HEK293 (cell line): ENCODE data around the gene ACP3.

ENCODE experiments used
- CTCF ChIA-PET: fragments of 350-600 bp; formaldehyde crosslinking; extraction: SDS; loops from one replicate; lab custom pipeline; 2021; ENCODE audit warnings: antibody characterized with exemption; lab: Yijun Ruan, JAX
- POLR2A ChIA-PET: fragments of 300-600 bp; formaldehyde crosslinking; extraction: SDS; loops from one replicate; lab custom pipeline; 2020; ENCODE audit warnings: antibody characterized with exemption, inconsistent platforms; lab: Yijun Ruan, JAX
- H3K27ac ChIP-seq: fragments of 200-500 bp; sonication (Bioruptor generic); 2 replicates; pipeline ENCODE4 v1.5.1; 2014; ENCODE audit warnings: low read depth, low read length, control low read depth, inconsistent platforms; ENCODE audit errors: extremely low read depth
- H3K36me3 ChIP-seq, 2 experiments: fragments of 200-500 bp in 1 of 2; sonication (Bioruptor generic) in 1 of 2; 1 replicate in 1 of 2; 2 replicates in 1 of 2; pipeline ENCODE4 v1.5.1; 2014 to 2017; ENCODE audit warnings: inconsistent platforms in 2 of 2, low read length in 2 of 2; ENCODE audit not compliant: control insufficient read depth in 2 of 2, insufficient read depth in 1 of 2
- H3K4me1 ChIP-seq: fragments of 200-500 bp; sonication (Bioruptor generic); 2 replicates; pipeline ENCODE4 v1.5.1; 2014; ENCODE audit warnings: mild to moderate bottlenecking, low read length, inconsistent platforms; ENCODE audit not compliant: control insufficient read depth, insufficient read depth
- H3K4me3 ChIP-seq: 2 replicates; pipeline ENCODE4 v1.5.1; 2011; ENCODE audit warnings: low read depth, mild to moderate bottlenecking, control low read depth, low read length, moderate library complexity
- H3K9me3 ChIP-seq: fragments of 200-500 bp; sonication (Bioruptor generic); 2 replicates; pipeline ENCODE4 v1.5.1; 2014; ENCODE audit warnings: low read depth, low read length, inconsistent platforms; ENCODE audit not compliant: control insufficient read depth, insufficient read depth
- ELK4 ChIP-seq: IDR thresholded peaks from 2 replicates; pipeline ENCODE4 v1.6.1; 2011; ENCODE audit warnings: mild to moderate bottlenecking, low read depth, low read length, borderline replicate concordance
- HIC1 ChIP-seq: fragments of 450-650 bp; formaldehyde crosslinking; IDR thresholded peaks from 2 replicates; pipeline ENCODE4 v1.5.1; 2016; ENCODE audit warnings: missing biosample characterization, missing genetic modification characterization
- KLF16 ChIP-seq: fragments of 450-650 bp; formaldehyde crosslinking; IDR thresholded peaks from 2 replicates; pipeline ENCODE4 v1.5.1; 2017; ENCODE audit warnings: missing biosample characterization, missing genetic modification characterization
- SETDB1 ChIP-seq: IDR thresholded peaks from one replicate; pipeline ENCODE4 v1.6.1; 2017; ENCODE audit warnings: mild to moderate bottlenecking, low read length, moderate library complexity, mixed read lengths; ENCODE audit not compliant: insufficient read length
- WT1 ChIP-seq: fragments of 450-650 bp; formaldehyde crosslinking; IDR thresholded peaks from 2 replicates; pipeline ENCODE4 v1.5.1; 2016; ENCODE audit warnings: missing biosample characterization, missing genetic modification characterization
- YY2 ChIP-seq: fragments of 450-650 bp; formaldehyde crosslinking; IDR thresholded peaks from 2 replicates; pipeline ENCODE4 v1.5.1; 2016; ENCODE audit warnings: missing biosample characterization, missing genetic modification characterization
- ZBTB7A ChIP-seq: fragments of 450-650 bp; formaldehyde crosslinking; IDR thresholded peaks from 2 replicates; pipeline ENCODE4 v1.5.1; 2016; ENCODE audit warnings: low read depth, missing biosample characterization, missing genetic modification characterization
- ZFP41 ChIP-seq: fragments of 450-650 bp; formaldehyde crosslinking; IDR thresholded peaks from 2 replicates; pipeline ENCODE4 v1.5.1; 2016; ENCODE audit warnings: missing biosample characterization, missing genetic modification characterization, borderline replicate concordance
- ZNF133 ChIP-seq: fragments of 450-650 bp; formaldehyde crosslinking; IDR thresholded peaks from 2 replicates; pipeline ENCODE4 v1.5.1; 2016; ENCODE audit warnings: missing biosample characterization, missing genetic modification characterization
- ZNF140 ChIP-seq: fragments of 450-650 bp; formaldehyde crosslinking; IDR thresholded peaks from 2 replicates; pipeline ENCODE4 v1.5.1; 2016; ENCODE audit warnings: missing biosample characterization, missing genetic modification characterization
- ZNF223 ChIP-seq: fragments of 450-650 bp; formaldehyde crosslinking; IDR thresholded peaks from 2 replicates; pipeline ENCODE4 v1.5.1; 2016; ENCODE audit warnings: missing biosample characterization, missing genetic modification characterization
- ZNF302 ChIP-seq: fragments of 450-650 bp; formaldehyde crosslinking; IDR thresholded peaks from 2 replicates; pipeline ENCODE4 v1.5.1; 2016; ENCODE audit warnings: missing biosample characterization, missing genetic modification characterization, low read depth
- ZNF311 ChIP-seq: fragments of 450-650 bp; formaldehyde crosslinking; IDR thresholded peaks from 2 replicates; pipeline ENCODE4 v1.5.1; 2017; ENCODE audit warnings: missing biosample characterization, missing genetic modification characterization, borderline replicate concordance
- ZNF366 ChIP-seq: fragments of 450-650 bp; formaldehyde crosslinking; conservative IDR thresholded peaks from 2 replicates; pipeline ENCODE4 v1.5.1; 2016; ENCODE audit warnings: missing biosample characterization, missing genetic modification characterization
- ZNF423 ChIP-seq: fragments of 450-650 bp; formaldehyde crosslinking; IDR thresholded peaks from 2 replicates; pipeline ENCODE4 v1.5.1; 2016; ENCODE audit warnings: missing biosample characterization, missing genetic modification characterization
- ZNF513 ChIP-seq: fragments of 450-650 bp; IDR thresholded peaks from 2 replicates; pipeline ENCODE4 v1.5.1; 2018; ENCODE audit warnings: missing biosample characterization, missing genetic modification characterization
- ZNF521 ChIP-seq: fragments of 450-650 bp; formaldehyde crosslinking; IDR thresholded peaks from 2 replicates; pipeline ENCODE4 v1.5.1; 2017; ENCODE audit warnings: missing biosample characterization, mild to moderate bottlenecking, missing genetic modification characterization
- ZNF549 ChIP-seq: fragments of 450-650 bp; IDR thresholded peaks from 2 replicates; pipeline ENCODE4 v1.5.1; 2018; ENCODE audit warnings: missing biosample characterization, missing genetic modification characterization, mild to moderate bottlenecking, inconsistent platforms, moderate library complexity
- ZNF561 ChIP-seq: fragments of 450-650 bp; IDR thresholded peaks from 2 replicates; pipeline ENCODE4 v1.5.1; 2018; ENCODE audit warnings: missing biosample characterization, missing genetic modification characterization, borderline replicate concordance
- ZNF571 ChIP-seq: fragments of 450-650 bp; formaldehyde crosslinking; IDR thresholded peaks from 2 replicates; pipeline ENCODE4 v1.5.0; 2017; ENCODE audit warnings: missing biosample characterization, missing genetic modification characterization
- ZNF626 ChIP-seq: fragments of 450-650 bp; sonication (Bioruptor Pico); formaldehyde crosslinking; IDR thresholded peaks from 2 replicates; pipeline ENCODE4 v1.5.1; 2018; ENCODE audit warnings: missing biosample characterization, missing genetic modification characterization, inconsistent platforms
- ZNF677 ChIP-seq: fragments of 450-650 bp; IDR thresholded peaks from 2 replicates; pipeline ENCODE4 v1.5.0; 2018; ENCODE audit warnings: missing biosample characterization, mild to moderate bottlenecking, missing genetic modification characterization, moderate library complexity
- ZNF76 ChIP-seq: fragments of 450-650 bp; formaldehyde crosslinking; IDR thresholded peaks from 2 replicates; pipeline ENCODE4; 2016; ENCODE audit warnings: low read depth, missing biosample characterization, missing genetic modification characterization, borderline replicate concordance
- ZNF768 ChIP-seq: fragments of 450-650 bp; formaldehyde crosslinking; IDR thresholded peaks from 2 replicates; pipeline ENCODE4 v1.5.1; 2018; ENCODE audit warnings: missing biosample characterization, mild to moderate bottlenecking, missing genetic modification characterization
- ZNF777 ChIP-seq: fragments of 450-650 bp; formaldehyde crosslinking; IDR thresholded peaks from 2 replicates; pipeline ENCODE4 v1.5.1; 2017; ENCODE audit warnings: missing biosample characterization, missing genetic modification characterization, borderline replicate concordance
- ZSCAN30 ChIP-seq: fragments of 450-650 bp; IDR thresholded peaks from 2 replicates; pipeline ENCODE4 v1.5.1; 2018; ENCODE audit warnings: missing biosample characterization, mild to moderate bottlenecking, missing genetic modification characterization, moderate library complexity

Gene ACP3

GRCh38 chr3:132288357-132288756 is 28.9 kb upstream of the ACP3 start:
- no peak overlapping the region for H3K4me3 ChIP-seq
- CTCF ChIA-PET, result no interaction called here
- H3K27ac ChIP-seq, result no peak overlapping the region
- POLR2A ChIA-PET, result no interaction called here
- no peak for TF ChIP-seq ZNF223 (tag by site-specific recombination)
- TF ChIP-seq YY2, result no peak
- no peak for TF ChIP-seq ZNF549 (tag by site-specific recombination)
- no peak for TF ChIP-seq ZNF311 (tag by site-specific recombination)
- TF ChIP-seq ZNF140, result no peak
- no peak for TF ChIP-seq ZNF626
- TF ChIP-seq HIC1, result no peak
- TF ChIP-seq SETDB1, result peak; percentile 20
- TF ChIP-seq, all 188 proteins: peak for 1
- Histone ChIP-seq H3K36me3 (no peaks in the 10 kb centered on the region), H3K4me1 (no peaks in the 10 kb centered on the region), H3K9me3 (no peaks in the 10 kb centered on the region)

GRCh38 chr3:132289316-132289715 is 27.9 kb upstream of the ACP3 start:
- H3K9me3 ChIP-seq, result no peaks in the 10 kb centered on the region
- ChIA-PET CTCF (interaction anchor here (0.6 to 0.9 kb wide), 2 partner anchors 9 to 110 kb away, joined by 3 to 4 read pairs; no protein-coding TSS in a partner anchor), POLR2A (no interaction called here)
- TF ChIP-seq ELK4 (no peak), ZSCAN30 (tag by site-specific recombination) (no peak), ZNF677 (tag by site-specific recombination) (no peak), YY2 (no peak), KLF16 (tag by site-specific recombination) (no peak), ZNF133 (no peak), ZNF768 (tag by site-specific recombination) (no peak), ZNF366 (tag by site-specific recombination) (no peak), ZNF571 (no peak), ZNF76 (tag by site-specific recombination) (no peak), ZNF302 (tag by site-specific recombination) (no peak), ZNF521 (no peak), ZBTB7A (tag by site-specific recombination) (no peak), ZNF777 (tag by site-specific recombination) (no peak), WT1 (tag by site-specific recombination) (no peak), ZNF423 (tag by site-specific recombination) (no peak), ZNF561 (tag by site-specific recombination) (no peak), ZFP41 (no peak), ZNF513 (tag by site-specific recombination) (no peak)
- no peaks in the 10 kb centered on the region for H3K36me3 ChIP-seq
- H3K4me3 ChIP-seq, result no peak overlapping the region
- H3K27ac ChIP-seq, result no peak overlapping the region
- H3K4me1 ChIP-seq, result no peaks in the 10 kb centered on the region
